ENCODE measurements around the gene POU6F2. TPM values are rescaled to one million over a fixed set of nuclear protein-coding genes. Genes with fewer than 3 reads are reported as not detected.

POU6F2 gene
- total RNA-seq, 1 experiment from 2014 or later = 2.9 TPM

DNA sequence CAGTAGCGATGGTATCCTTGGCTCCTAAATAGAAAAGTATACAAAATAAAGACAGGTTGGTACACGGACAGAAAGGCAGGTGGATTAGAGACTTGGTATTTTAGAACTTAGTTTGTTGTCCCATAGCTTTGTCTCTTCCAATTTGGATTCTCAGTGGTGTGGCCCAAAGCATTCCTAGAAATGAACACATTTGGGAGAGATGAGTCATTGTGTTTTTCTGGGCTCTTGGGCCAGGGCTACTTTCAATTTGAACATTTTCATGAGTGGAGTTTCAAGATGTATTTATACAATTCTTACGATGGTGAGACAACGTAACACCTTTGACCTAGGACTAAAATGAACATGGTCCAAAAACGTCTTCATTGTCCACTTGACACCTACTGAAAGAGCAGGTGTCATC is 363.4 kb downstream of the POU6F2 start:
- H3K27me3 Mint-ChIP-seq (ENCODE audit: low read depth) = no peaks in the 10 kb centered on the region
- TF ChIP-seq MXD4 (CRISPR knock-in tag; IDR thresholded peaks at IDR 0.05; ENCODE audit: borderline replicate concordance) (no peak), PRDM15 (CRISPR knock-in tag; IDR thresholded peaks at IDR 0.05) (no peak), TP53 (CRISPR knock-in tag; IDR thresholded peaks at IDR 0.05) (no peak), PRRX2 (CRISPR knock-in tag; IDR thresholded peaks at IDR 0.05) (no peak)
- TF ChIP-seq, protein P1, sequence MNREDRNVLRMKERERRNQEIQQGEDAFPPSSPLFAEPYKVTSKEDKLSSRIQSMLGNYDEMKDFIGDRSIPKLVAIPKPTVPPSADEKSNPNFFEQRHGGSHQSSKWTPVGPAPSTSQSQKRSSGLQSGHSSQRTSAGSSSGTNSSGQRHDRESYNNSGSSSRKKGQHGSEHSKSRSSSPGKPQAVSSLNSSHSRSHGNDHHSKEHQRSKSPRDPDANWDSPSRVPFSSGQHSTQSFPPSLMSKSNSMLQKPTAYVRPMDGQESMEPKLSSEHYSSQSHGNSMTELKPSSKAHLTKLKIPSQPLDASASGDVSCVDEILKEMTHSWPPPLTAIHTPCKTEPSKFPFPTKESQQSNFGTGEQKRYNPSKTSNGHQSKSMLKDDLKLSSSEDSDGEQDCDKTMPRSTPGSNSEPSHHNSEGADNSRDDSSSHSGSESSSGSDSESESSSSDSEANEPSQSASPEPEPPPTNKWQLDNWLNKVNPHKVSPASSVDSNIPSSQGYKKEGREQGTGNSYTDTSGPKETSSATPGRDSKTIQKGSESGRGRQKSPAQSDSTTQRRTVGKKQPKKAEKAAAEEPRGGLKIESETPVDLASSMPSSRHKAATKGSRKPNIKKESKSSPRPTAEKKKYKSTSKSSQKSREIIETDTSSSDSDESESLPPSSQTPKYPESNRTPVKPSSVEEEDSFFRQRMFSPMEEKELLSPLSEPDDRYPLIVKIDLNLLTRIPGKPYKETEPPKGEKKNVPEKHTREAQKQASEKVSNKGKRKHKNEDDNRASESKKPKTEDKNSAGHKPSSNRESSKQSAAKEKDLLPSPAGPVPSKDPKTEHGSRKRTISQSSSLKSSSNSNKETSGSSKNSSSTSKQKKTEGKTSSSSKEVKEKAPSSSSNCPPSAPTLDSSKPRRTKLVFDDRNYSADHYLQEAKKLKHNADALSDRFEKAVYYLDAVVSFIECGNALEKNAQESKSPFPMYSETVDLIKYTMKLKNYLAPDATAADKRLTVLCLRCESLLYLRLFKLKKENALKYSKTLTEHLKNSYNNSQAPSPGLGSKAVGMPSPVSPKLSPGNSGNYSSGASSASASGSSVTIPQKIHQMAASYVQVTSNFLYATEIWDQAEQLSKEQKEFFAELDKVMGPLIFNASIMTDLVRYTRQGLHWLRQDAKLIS (CRISPR knock-in tag; IDR thresholded peaks at IDR 0.05; ENCODE audit: borderline replicate concordance) = no peak
- TF ChIP-seq, protein P2, sequence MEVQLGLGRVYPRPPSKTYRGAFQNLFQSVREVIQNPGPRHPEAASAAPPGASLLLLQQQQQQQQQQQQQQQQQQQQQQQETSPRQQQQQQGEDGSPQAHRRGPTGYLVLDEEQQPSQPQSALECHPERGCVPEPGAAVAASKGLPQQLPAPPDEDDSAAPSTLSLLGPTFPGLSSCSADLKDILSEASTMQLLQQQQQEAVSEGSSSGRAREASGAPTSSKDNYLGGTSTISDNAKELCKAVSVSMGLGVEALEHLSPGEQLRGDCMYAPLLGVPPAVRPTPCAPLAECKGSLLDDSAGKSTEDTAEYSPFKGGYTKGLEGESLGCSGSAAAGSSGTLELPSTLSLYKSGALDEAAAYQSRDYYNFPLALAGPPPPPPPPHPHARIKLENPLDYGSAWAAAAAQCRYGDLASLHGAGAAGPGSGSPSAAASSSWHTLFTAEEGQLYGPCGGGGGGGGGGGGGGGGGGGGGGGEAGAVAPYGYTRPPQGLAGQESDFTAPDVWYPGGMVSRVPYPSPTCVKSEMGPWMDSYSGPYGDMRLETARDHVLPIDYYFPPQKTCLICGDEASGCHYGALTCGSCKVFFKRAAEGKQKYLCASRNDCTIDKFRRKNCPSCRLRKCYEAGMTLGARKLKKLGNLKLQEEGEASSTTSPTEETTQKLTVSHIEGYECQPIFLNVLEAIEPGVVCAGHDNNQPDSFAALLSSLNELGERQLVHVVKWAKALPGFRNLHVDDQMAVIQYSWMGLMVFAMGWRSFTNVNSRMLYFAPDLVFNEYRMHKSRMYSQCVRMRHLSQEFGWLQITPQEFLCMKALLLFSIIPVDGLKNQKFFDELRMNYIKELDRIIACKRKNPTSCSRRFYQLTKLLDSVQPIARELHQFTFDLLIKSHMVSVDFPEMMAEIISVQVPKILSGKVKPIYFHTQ (CRISPR knock-in tag; IDR thresholded peaks at IDR 0.05) = no peak
- POLR2A ChIA-PET = no interaction called here

DNA sequence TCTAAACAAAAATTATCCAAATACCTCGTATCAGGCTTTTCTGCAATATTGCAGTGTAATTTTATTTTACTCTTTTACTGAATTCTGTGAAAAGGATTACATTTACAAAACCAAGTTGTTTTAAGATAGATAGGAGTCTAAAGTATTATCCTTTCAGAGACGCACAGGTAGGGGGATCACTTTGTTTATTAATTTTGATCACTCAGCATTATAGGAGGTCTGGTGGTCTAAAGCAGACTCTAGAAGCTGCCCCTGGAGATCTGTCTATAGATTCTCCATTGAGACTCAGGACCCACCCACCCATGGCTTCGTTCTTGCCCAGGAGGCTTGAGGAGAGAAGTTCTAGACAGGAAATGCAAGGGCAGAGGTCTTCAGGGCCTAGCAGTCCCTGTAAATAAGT is 365.1 kb downstream of the POU6F2 start:
- Mint-ChIP-seq H3K27me3 (ENCODE audit: low read depth) (no peaks in the 10 kb centered on the region), H3K4me1 (peaks cover 16% of the 10 kb centered on the region), H3K36me3 (no peaks in the 10 kb centered on the region), H3K27ac (no peak overlapping the region), H3K9me3 (no peaks in the 10 kb centered on the region), H3K4me3 (no peak overlapping the region)
- ATAC-seq = no peak
- POLR2A ChIA-PET = interaction anchor here (0.7 kb wide), 1 partner anchor 40 kb away, joined by 3 read pairs; no protein-coding TSS in a partner anchor
- DNase-seq (ENCODE audit: low spot score) = no peak
- CTCF ChIA-PET = no interaction called here
- TF ChIP-seq ZNF219 (CRISPR knock-in tag; IDR thresholded peaks at IDR 0.05; ENCODE audit: borderline replicate concordance) (no peak), FOXP1 (CRISPR knock-in tag; IDR thresholded peaks at IDR 0.05; ENCODE audit: borderline replicate concordance) (no peak), E2F4 (CRISPR knock-in tag; IDR thresholded peaks at IDR 0.05; ENCODE audit: borderline replicate concordance, low read depth) (no peak), NFE2L1 (CRISPR knock-in tag; IDR thresholded peaks at IDR 0.05) (no peak), TCF7 (CRISPR knock-in tag; IDR thresholded peaks at IDR 0.05; ENCODE audit: low read depth) (no peak), RELA (CRISPR knock-in tag; IDR thresholded peaks at IDR 0.05; ENCODE audit: borderline replicate concordance) (no peak), ZNF232 (CRISPR knock-in tag; IDR thresholded peaks at IDR 0.05) (no peak), KAT7 (CRISPR knock-in tag; IDR thresholded peaks at IDR 0.05; ENCODE audit: borderline replicate concordance) (no peak), ATF1 (CRISPR knock-in tag; IDR thresholded peaks at IDR 0.05) (no peak), CDX4 (CRISPR knock-in tag; IDR thresholded peaks at IDR 0.05; ENCODE audit: borderline replicate concordance) (no peak)
- TF ChIP-seq, protein P3, sequence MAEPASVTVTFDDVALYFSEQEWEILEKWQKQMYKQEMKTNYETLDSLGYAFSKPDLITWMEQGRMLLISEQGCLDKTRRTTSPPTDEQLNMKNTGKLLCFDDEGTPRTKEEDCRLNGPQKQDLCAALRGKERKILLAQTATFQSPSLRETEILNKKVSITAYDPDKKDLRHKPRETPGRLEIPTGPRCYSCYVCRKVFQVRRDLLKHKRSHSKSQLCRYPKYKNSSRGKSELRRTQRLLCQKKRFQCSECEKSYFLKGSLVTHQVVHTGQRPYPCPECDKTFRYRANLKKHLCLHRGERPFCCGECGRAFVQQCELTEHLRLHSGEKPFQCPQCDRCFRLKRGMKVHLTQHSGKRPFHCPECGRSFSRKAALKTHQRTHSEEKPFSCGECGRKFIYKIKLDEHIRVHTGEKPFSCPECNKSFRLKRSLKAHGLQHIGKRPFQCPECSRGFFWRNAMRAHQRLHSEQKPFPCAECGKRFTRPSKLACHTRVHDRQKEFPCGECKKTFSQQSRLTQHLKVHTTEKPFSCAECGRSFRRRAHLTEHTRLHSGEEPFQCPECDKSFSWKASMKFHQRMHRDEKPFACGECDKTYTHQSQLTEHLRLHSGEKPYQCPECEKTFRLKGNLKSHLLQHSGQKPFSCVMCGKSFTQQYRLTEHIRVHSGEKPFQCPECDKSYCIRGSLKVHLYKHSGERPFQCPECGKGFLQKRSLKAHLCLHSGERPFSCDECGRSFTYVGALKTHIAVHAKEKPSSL (CRISPR knock-in tag; conservative IDR thresholded peaks at IDR 0.05) = no peak
- TF ChIP-seq, protein P4, sequence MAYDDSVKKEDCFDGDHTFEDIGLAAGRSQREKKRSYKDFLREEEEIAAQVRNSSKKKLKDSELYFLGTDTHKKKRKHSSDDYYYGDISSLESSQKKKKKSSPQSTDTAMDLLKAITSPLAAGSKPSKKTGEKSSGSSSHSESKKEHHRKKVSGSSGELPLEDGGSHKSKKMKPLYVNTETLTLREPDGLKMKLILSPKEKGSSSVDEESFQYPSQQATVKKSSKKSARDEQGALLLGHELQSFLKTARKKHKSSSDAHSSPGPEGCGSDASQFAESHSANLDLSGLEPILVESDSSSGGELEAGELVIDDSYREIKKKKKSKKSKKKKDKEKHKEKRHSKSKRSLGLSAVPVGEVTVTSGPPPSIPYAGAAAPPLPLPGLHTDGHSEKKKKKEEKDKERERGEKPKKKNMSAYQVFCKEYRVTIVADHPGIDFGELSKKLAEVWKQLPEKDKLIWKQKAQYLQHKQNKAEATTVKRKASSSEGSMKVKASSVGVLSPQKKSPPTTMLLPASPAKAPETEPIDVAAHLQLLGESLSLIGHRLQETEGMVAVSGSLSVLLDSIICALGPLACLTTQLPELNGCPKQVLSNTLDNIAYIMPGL (CRISPR knock-in tag; IDR thresholded peaks at IDR 0.05) = no peak

More for the DNA sequence above, 363.4 kb downstream of the POU6F2 start:
- CTCF ChIA-PET = no interaction called here
- H3K4me3 Mint-ChIP-seq = no peak overlapping the region
- no peak for ATAC-seq
- no peak overlapping the region for H3K27ac Mint-ChIP-seq
- DNase-seq (ENCODE audit: low spot score) = no peak
- H3K4me1 Mint-ChIP-seq = peaks cover 18% of the 10 kb centered on the region
- H3K36me3 Mint-ChIP-seq = no peaks in the 10 kb centered on the region
- H3K9me3 Mint-ChIP-seq = no peaks in the 10 kb centered on the region
